Suprapubic skin (tissue), 3 donors: ENCODE data around the gene DISC1.
"Not testable (repeated sequence)": the region's sequence is repeated elsewhere in the genome, so short reads cannot be mapped to it uniquely, and the experiment has no call there.

Source experiments
- CTCF ChIP-seq, 2 donors: fragments of 200-600 bp in 1 of 2; fragments of 450-650 bp in 1 of 2; sonication (generic) in 1 of 2; IDR thresholded peaks; one replicate each; pipeline ENCODE4 v1.5.1; 2016 to 2019; ENCODE audit warnings: antibody characterized with exemption in 2 of 2, mild to moderate bottlenecking in 1 of 2, moderate library complexity in 1 of 2
- POLR2A ChIP-seq, 2 donors: fragments of 450-650 bp; IDR thresholded peaks; one replicate each; pipeline ENCODE4 v1.6.1; 2017; ENCODE audit warnings: antibody characterized with exemption in 2 of 2, mild to moderate bottlenecking in 2 of 2, moderate library complexity in 2 of 2

GRCh38 chr1:231658223-231658622 is 31.6 kb downstream of the DISC1 start:
- TF ChIP-seq POLR2A, CTCF (IDR thresholded peaks at IDR 0.05): not testable (repeated sequence)
